ENCODE results near the gene USP7.
A peak's percentile ranks its signal among the peaks of the same experiment; 100 is the strongest.

USP7 gene

GRCh38 chr16:8859913-8860881, 103.5 kb downstream of the USP7 start:
- Histone ChIP-seq H3K9ac (peak overlapping the region; percentile 43), H3K27ac (peak overlapping the region; percentile 76), H3K36me3 (peaks cover 84% of the 10 kb centered on the region), H3K4me2 (peak overlapping the region; percentile 96), H3K4me3 (no peak overlapping the region; the same call in 1 of the 2 replicates), H3K27me3 (no peaks in the 10 kb centered on the region), H3K4me1 (peaks cover 100% of the 10 kb centered on the region), H4K20me1 (peaks cover 89% of the 10 kb centered on the region), H3K9me3 (no peaks in the 10 kb centered on the region)
- TF ChIP-seq Cebpa-rat (IDR thresholded peaks at IDR 0.05) = no peak

GRCh38 chr16:8858994-8859912, 104.5 kb downstream of the USP7 start:
- Histone ChIP-seq H3K4me2 (peak overlapping the region; percentile 96), H3K9ac (peak overlapping the region; percentile 43), H3K4me3 (no peak overlapping the region), H4K20me1 (peaks cover 79% of the 10 kb centered on the region), H3K27me3 (no peaks in the 10 kb centered on the region), H3K36me3 (peaks cover 90% of the 10 kb centered on the region), H3K4me1 (peaks cover 100% of the 10 kb centered on the region), H3K27ac (peak overlapping the region; percentile 76), H3K9me3 (no peaks in the 10 kb centered on the region)
- TF ChIP-seq Cebpa-rat (IDR thresholded peaks at IDR 0.05) = no peak

- Histone ChIP-seq H3K4me1 (peaks cover 100% of the 10 kb centered on the region), H3K9me3 (no peaks in the 10 kb centered on the region), H4K20me1 (peaks cover 60% of the 10 kb centered on the region), H3K9ac (peak overlapping the region; percentile 75; the same call in 1 of the 2 replicates), H3K27ac (peak overlapping the region; percentile 82), H3K36me3 (peaks cover 90% of the 10 kb centered on the region), H3K27me3 (no peaks in the 10 kb centered on the region), H3K4me3 (peak overlapping the region; percentile 54; the same call in 1 of the 2 replicates), H3K4me2 (peak overlapping the region; percentile 96)
- TF ChIP-seq Cebpa-rat (IDR thresholded peaks at IDR 0.05) = no peak
These were observed 107.7 kb downstream of the USP7 start for GRCh38 chr16:8855972-8856371.

GRCh38 chr16:8855051-8855786, 108.5 kb downstream of the USP7 start:
- H3K36me3 ChIP-seq = peaks cover 85% of the 10 kb centered on the region
- H3K4me3 ChIP-seq = no peak overlapping the region
- H3K4me2 ChIP-seq = peak overlapping the region; percentile 96
- peaks cover 55% of the 10 kb centered on the region for H4K20me1 ChIP-seq
- no peak for TF ChIP-seq Cebpa-rat (IDR thresholded peaks at IDR 0.05)
- H3K4me1 ChIP-seq = peaks cover 100% of the 10 kb centered on the region
- H3K9me3 ChIP-seq = no peaks in the 10 kb centered on the region
- no peaks in the 10 kb centered on the region for H3K27me3 ChIP-seq
- peak overlapping the region; percentile 75; the same call in 1 of the 2 replicates for H3K9ac ChIP-seq
- peak overlapping the region; percentile 82 for H3K27ac ChIP-seq

- H3K27me3 ChIP-seq = no peaks in the 10 kb centered on the region
- H3K36me3 ChIP-seq = peaks cover 85% of the 10 kb centered on the region
- no peak overlapping the region for H3K4me3 ChIP-seq
- H3K9me3 ChIP-seq = no peaks in the 10 kb centered on the region
- H3K4me2 ChIP-seq = peak overlapping the region; percentile 96
- no peak for TF ChIP-seq Cebpa-rat (IDR thresholded peaks at IDR 0.05)
- peak overlapping the region; percentile 82 for H3K27ac ChIP-seq
- peaks cover 100% of the 10 kb centered on the region for H3K4me1 ChIP-seq
- H4K20me1 ChIP-seq = peaks cover 47% of the 10 kb centered on the region
- peak overlapping the region; percentile 59 for H3K9ac ChIP-seq
These were observed 109.3 kb downstream of the USP7 start for GRCh38 chr16:8854298-8854948.

- H3K4me2 ChIP-seq = peak overlapping the region; percentile 96
- H3K27me3 ChIP-seq = no peaks in the 10 kb centered on the region
- H3K9ac ChIP-seq = 0 out of 2 replicates have a peak overlapping the region, but pooled peaks have one; percentile 35
- no peak overlapping the region for H3K4me3 ChIP-seq
- H3K36me3 ChIP-seq = peaks cover 85% of the 10 kb centered on the region
- H3K4me1 ChIP-seq = peaks cover 100% of the 10 kb centered on the region
- peak overlapping the region; percentile 84 for H3K27ac ChIP-seq
- no peak for TF ChIP-seq Cebpa-rat (IDR thresholded peaks at IDR 0.05)
- peaks cover 39% of the 10 kb centered on the region for H4K20me1 ChIP-seq
- H3K9me3 ChIP-seq = no peaks in the 10 kb centered on the region
These were observed 110.1 kb downstream of the USP7 start for GRCh38 chr16:8853611-8854010.

GRCh38 chr16:8853150-8853549, 110.6 kb downstream of the USP7 start:
- Histone ChIP-seq H3K27me3 (no peaks in the 10 kb centered on the region), H3K9ac (no peak overlapping the region), H3K27ac (peak overlapping the region; percentile 84), H3K36me3 (peaks cover 85% of the 10 kb centered on the region), H3K4me2 (peak overlapping the region; percentile 96), H3K4me3 (no peak overlapping the region), H3K4me1 (peaks cover 100% of the 10 kb centered on the region), H3K9me3 (no peaks in the 10 kb centered on the region), H4K20me1 (peaks cover 34% of the 10 kb centered on the region)
- TF ChIP-seq Cebpa-rat (IDR thresholded peaks at IDR 0.05) = no peak

- no peak overlapping the region for H3K9ac ChIP-seq
- H3K27ac ChIP-seq = peak overlapping the region; percentile 84
- peaks cover 83% of the 10 kb centered on the region for H3K36me3 ChIP-seq
- peaks cover 29% of the 10 kb centered on the region for H4K20me1 ChIP-seq
- no peak for TF ChIP-seq Cebpa-rat (IDR thresholded peaks at IDR 0.05)
- no peak overlapping the region for H3K4me3 ChIP-seq
- peak overlapping the region; percentile 96 for H3K4me2 ChIP-seq
- H3K4me1 ChIP-seq = peaks cover 99% of the 10 kb centered on the region
- H3K27me3 ChIP-seq = no peaks in the 10 kb centered on the region
- no peaks in the 10 kb centered on the region for H3K9me3 ChIP-seq
These were observed 111.2 kb downstream of the USP7 start for GRCh38 chr16:8852534-8852933.
